Activated CD4-positive, alpha-beta T cell treated with anti-CD3 and anti-CD28 coated beads for 1 hour (primary cell): ENCODE data around the gene ZNF845.
A peak's percentile ranks its signal among the peaks of the same experiment; 100 is the strongest.
"Not testable (repeated sequence)": the region's sequence is repeated elsewhere in the genome, so short reads cannot be mapped to it uniquely, and the experiment has no call there.

Experiments used
- DNase-seq: peaks from one replicate; pipeline ENCODE4 v3.0.0-alpha.2; 2020

The ZNF845 gene

DNA sequence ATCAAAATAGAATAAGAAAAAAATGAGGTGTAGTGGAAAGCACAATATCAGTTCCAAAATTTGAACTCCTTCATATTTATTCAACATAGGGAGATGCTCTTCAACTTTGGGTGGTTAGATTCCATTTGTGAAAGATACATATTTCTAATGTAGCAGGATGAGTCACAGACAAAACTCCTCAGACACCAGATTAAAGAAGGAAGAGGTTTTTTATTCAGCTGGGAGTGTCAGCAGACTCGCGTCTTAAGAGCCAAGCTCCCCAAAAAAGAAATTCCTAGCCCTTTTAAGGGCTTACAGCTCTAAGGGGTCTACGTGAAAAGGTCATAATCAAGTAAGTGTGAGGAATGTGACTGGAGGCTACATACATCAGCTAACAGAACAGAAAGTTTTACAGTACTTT, 54.6 kb downstream of the ZNF845 start:
- DNase-seq = no peak

DNA sequence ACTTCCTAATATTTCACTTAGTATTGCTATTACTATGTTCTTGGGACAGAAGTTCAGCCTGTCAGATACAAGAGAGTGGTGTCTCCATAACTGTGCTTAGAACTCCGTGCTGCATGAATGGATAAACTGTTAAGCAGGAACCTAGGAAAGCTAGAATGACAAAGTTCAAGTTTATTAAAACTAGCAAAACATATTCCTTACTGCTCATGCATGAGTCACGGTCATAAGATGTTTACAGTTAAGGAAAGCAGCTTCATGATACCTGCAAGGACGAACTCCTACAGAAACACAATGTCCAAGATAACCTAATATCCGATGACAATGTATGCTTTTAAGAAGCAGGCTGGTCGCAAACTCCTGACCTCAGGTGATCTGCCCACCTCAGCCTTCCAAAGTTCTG, 55.4 kb downstream of the ZNF845 start:
- no peak for DNase-seq

DNA sequence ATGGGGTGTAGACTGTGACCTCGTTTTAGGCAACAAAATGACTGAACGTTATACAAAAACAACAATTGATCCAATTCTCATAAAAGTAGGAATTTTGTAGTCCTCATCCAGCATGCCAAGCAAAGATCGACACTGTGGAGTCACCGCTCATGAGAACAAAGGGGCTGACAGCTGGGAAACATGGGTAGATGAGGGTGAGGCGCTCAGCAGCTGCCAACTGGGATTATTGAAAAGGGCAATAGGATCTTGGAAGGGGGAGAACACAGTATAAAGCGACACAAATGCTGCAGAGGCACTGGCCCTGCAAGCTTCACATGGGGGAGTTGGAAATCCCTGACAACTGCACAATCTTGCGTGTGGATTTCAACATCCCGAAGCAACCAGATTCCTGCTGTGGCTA, 56.0 kb downstream of the ZNF845 start:
- DNase-seq = no peak

DNA sequence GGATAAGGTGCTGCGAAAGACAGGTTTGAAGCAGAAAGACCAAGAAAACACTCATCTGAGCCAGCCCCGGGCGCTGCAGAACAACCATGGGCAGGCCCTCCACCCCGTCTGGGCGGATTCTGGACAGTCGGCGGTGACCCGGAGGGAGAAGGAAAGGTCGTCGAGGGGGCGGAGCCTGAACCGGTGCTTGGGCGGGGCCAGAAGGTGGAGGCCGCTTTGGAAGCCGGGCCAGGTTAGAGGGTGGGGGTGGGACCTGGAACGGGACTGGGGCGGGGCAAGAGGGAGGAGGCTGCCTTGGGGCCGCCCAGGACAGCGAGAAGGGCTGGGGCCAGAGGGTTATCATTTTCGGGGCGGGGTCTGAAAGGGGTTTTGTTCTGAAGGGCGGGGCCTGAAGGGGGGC, 56.4 kb downstream of the ZNF845 start:
- DNase-seq = no peak

DNA sequence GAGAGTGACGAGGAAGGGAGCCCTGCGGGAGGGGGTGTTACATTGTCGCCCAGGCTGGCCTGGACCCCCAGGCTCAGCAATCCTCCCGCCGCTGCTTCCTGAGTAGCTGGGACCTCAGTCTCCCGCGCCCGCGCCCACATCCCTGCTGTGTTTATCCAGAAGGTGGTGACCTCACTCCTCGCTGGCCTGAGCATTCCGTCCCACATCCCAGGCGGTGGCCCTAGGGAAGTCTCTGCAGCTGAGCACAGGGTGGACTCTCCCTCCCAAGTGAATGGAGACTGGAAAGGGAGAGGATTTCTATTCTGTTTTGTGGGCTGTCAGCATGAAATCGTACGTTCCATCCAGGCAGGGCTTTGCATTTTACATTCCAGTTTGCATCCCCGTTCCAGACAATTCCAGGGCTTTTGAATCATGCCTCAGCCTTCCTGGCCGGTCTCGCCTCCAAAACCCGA, 61.0 kb downstream of the ZNF845 start:
- no peak for DNase-seq

DNA sequence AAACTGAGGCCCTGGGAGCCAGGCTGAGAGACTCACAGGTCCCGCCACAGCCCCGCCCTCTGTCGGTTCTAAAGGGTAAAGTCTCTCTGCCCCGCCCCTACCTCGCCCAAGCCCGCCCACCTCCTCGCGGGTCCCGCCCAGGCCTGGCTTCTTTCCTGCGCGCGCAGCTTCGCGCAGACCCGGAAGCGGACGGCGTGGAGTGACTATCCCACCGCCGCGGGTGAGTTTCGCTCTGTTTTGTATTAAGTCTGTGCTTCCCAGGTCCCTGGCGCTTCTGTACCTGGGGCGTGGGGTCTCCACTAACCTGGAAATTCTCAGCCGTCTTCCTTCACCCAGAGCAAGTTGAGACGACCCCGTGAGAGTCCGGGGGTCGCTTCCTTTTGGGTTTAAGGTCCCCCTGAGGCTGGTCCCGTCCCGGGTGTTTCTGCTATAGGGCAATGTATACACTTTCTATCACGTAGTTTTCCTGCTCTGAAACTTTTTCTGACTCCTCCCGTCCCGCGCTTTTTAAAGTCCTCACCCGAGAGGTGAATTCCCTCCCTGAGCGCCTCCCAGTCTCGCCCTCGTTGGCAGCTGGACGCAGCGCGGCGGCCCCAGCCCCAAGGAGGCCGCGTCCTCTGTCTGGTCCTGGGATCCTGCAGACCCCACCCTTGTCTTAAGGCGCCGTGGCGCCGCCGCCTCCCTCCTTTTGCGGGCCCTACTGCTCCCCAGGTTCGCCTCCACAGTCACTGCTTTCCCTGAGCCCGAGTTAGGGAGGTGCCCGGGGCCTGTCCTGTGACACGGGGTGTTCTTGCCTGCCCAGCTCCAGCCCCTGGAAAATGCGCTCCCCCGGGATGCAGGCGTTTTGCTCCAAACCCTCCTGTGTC, 61.7 kb downstream of the ZNF845 start, which contains the start of gene ZNF765:
ZNF765 (plus strand) TSS at position 176 of the 866 bp plus-strand sequence. CDS start 2,867 bp downstream, outside the sequence.
- DNase-seq = peak; percentile 97

DNA sequence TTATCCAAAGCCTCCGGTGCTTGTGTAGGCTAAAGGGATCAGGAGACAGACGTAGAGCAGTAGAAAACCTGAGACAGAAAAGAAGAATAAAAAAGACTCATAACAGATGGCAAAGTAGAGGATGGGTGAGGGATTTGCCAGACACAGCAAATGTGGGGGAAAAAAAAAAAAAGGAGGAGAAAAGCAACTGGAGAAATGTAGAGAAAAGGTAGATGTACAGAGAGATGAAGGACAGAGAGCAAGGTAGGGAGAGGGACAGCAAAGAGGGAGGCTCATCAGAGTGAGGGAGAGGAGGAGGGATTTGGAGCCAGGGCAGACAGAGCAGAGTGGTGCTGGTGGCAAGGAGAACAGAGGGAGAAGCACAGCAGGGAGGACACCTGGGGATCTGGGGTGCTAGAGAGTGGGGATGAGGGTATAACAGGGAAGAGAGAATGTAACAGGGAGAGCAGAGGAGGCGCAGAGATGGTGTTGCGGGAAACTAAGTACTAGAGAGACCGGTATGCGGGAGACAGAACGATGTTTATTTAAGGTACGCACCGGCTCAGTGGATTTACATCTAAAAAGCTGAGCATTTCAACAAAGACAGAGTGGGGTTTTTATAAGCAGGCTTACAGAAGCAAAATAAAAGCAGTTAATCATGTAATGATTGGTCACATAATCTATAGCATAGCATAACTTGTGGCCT, 62.4 kb downstream of the ZNF845 start:
- DNase-seq = not testable (repeated sequence)

DNA sequence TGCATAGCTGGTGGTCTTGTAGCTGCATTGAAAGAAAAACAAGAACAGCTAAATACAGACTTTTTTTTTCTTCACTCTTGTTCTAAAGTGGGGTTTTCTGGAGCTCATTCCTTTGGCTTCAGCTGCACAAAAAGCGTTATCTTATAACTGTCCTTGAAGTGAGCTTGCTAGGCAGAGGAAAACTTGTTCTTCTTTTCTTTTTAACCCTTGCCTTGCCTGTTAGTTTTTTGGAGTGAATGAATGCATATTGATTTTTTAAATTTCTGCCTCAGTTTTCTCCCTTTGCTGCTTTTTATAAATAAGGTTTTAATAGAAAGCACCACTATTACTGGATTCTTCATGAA, 62.9 kb downstream of the ZNF845 start:
- DNase-seq = no peak

DNA sequence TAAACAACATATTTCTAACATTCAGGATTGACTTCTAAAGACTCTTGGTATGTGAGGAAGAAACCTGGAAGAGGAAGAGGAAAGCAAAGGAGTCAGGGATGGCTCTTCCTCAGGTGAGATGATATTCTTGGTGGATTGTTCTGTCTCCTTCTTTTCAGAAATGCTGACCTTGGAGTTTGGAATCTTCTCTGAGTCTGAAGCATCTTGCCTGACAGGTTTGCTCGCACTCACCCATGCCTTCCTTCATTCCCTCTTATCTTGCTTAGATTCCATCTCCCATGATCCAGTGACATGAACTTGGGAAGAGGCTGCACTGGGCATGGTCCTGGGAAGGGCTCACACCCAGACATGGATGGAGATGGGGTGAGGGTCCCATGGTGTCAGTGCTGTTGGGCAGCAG, 64.4 kb downstream of the ZNF845 start:
- DNase-seq = not testable (repeated sequence)
